Coronary artery (tissue), 2 donors: ENCODE data around the gene FCHSD1.

Experiments
- DNase-seq: peaks from one replicate; pipeline ENCODE4 v3.0.0-alpha.2; 2017; ENCODE audit warnings: low spot score
- H3K27ac ChIP-seq, 2 donors: fragments of 200-600 bp; sonication (generic); one replicate each; pipeline ENCODE4 v1.5.1; 2016 to 2019
- H3K4me3 ChIP-seq: fragments of 200-600 bp; sonication (generic); 2 replicates; pipeline ENCODE4 v1.5.1; 2016; ENCODE audit warnings: mild to moderate bottlenecking, moderate library complexity
- CTCF ChIP-seq: fragments of 200-600 bp; sonication (generic); IDR thresholded peaks from one replicate; pipeline ENCODE4 v1.5.1; 2019; ENCODE audit warnings: antibody characterized with exemption

The FCHSD1 gene

GRCh38 chr5:141637123-141637766 lies 14.0 kb downstream of the FCHSD1 start:
- DNase-seq: no peak
- H3K4me3 ChIP-seq: peak overlapping the region; percentile 86
- peak overlapping the region in 1 of 2 donors; percentile 85 for H3K27ac ChIP-seq
- no peak for TF ChIP-seq CTCF

- DNase-seq: peak; percentile 93
- no peak for TF ChIP-seq CTCF
- H3K27ac ChIP-seq: peak within 1 kb of the TSS; percentile 61 to 85
- peak within 1 kb of the TSS; percentile 86 for H3K4me3 ChIP-seq
Observed at GRCh38 chr5:141636413-141637122, 14.7 kb downstream of the FCHSD1 start, which contains the start of the genes HDAC3 and RELL2. Gene HDAC3, minus strand, starts transcription at chr5:141636849. Its CDS starts 59 bp downstream, at chr5:141636790. Gene RELL2, plus strand, starts transcription at chr5:141636997. Its CDS starts 1,229 bp downstream, at chr5:141638226.

GRCh38 chr5:141636106-141636412 lies 15.2 kb downstream of the FCHSD1 start:
- peak overlapping the region; percentile 86 for H3K4me3 ChIP-seq
- peak overlapping the region; percentile 61 to 85 for H3K27ac ChIP-seq
- TF ChIP-seq CTCF: no peak
- peak; percentile 64 for DNase-seq

- Histone ChIP-seq H3K4me3 (peak overlapping the region; percentile 86), H3K27ac (no peak overlapping the region)
- no peak for TF ChIP-seq CTCF
- DNase-seq: peak; percentile 55
Observed at GRCh38 chr5:141635646-141636045, 15.6 kb downstream of the FCHSD1 start.

GRCh38 chr5:141634720-141635119 lies 16.5 kb downstream of the FCHSD1 start:
- Histone ChIP-seq H3K27ac (no peak overlapping the region), H3K4me3 (no peak overlapping the region)
- peak; percentile 53 for DNase-seq
- TF ChIP-seq CTCF: no peak

GRCh38 chr5:141633871-141634561 lies 17.2 kb downstream of the FCHSD1 start:
- Histone ChIP-seq H3K27ac (no peak overlapping the region), H3K4me3 (no peak overlapping the region)
- peak; percentile 9 for DNase-seq
- no peak for TF ChIP-seq CTCF
